IMR-90 (cell line): ENCODE measurements around the gene EXOC6.

Experiments used
- CEBPB ChIP-seq: IDR thresholded peaks from 2 replicates; pipeline ENCODE4 v1.6.1; 2012; ENCODE audit warnings: low read depth, low read length, improper control_type of control experiment
- ELK1 ChIP-seq: fragments of 150-350 bp; IDR thresholded peaks from 2 replicates; pipeline ENCODE4 v1.6.1; 2016; ENCODE audit warnings: low read depth, mild to moderate bottlenecking, low read length, moderate library complexity, borderline replicate concordance
- FOS ChIP-seq: fragments of 150-350 bp; IDR thresholded peaks from 2 replicates; pipeline ENCODE4 v1.6.1; 2016; ENCODE audit warnings: low read depth, low read length
- MAZ ChIP-seq: IDR thresholded peaks from 2 replicates; pipeline ENCODE4 v1.6.1; 2012; ENCODE audit warnings: low read depth, mild to moderate bottlenecking, low read length, improper control_type of control experiment, moderate library complexity, borderline replicate concordance
- MXI1 ChIP-seq: IDR thresholded peaks from 2 replicates; pipeline ENCODE4 v1.6.1; 2012; ENCODE audit warnings: low read depth, mild to moderate bottlenecking, low read length, moderate library complexity, borderline replicate concordance
- NFE2L2 ChIP-seq: fragments of 150-350 bp; IDR thresholded peaks from 2 replicates; pipeline ENCODE4 v1.6.1; 2016; ENCODE audit warnings: low read depth, mild to moderate bottlenecking, low read length
- POLR2A ChIP-seq: IDR thresholded peaks from 2 replicates; pipeline ENCODE4 v1.6.1; 2012; ENCODE audit warnings: mild to moderate bottlenecking, low read depth, low read length
- RAD21 ChIP-seq: IDR thresholded peaks from 2 replicates; pipeline ENCODE4 v1.6.1; 2012; ENCODE audit warnings: low read length, improper control_type of control experiment
- RCOR1 ChIP-seq: IDR thresholded peaks from 2 replicates; pipeline ENCODE4 v1.6.1; 2012; ENCODE audit warnings: mild to moderate bottlenecking, low read length, improper control_type of control experiment; ENCODE audit not compliant: insufficient replicate concordance
- TF ChIP-seq, protein P1 (sequence below): conservative IDR thresholded peaks from 2 replicates; pipeline ENCODE4 v1.5.1; 2012; ENCODE audit warnings: mild to moderate bottlenecking, low read depth, low read length, improper control_type of control experiment

- TF ChIP-seq, protein P1, sequence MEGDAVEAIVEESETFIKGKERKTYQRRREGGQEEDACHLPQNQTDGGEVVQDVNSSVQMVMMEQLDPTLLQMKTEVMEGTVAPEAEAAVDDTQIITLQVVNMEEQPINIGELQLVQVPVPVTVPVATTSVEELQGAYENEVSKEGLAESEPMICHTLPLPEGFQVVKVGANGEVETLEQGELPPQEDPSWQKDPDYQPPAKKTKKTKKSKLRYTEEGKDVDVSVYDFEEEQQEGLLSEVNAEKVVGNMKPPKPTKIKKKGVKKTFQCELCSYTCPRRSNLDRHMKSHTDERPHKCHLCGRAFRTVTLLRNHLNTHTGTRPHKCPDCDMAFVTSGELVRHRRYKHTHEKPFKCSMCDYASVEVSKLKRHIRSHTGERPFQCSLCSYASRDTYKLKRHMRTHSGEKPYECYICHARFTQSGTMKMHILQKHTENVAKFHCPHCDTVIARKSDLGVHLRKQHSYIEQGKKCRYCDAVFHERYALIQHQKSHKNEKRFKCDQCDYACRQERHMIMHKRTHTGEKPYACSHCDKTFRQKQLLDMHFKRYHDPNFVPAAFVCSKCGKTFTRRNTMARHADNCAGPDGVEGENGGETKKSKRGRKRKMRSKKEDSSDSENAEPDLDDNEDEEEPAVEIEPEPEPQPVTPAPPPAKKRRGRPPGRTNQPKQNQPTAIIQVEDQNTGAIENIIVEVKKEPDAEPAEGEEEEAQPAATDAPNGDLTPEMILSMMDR = no peak
- no peak for TF ChIP-seq RAD21
- TF ChIP-seq POLR2A = no peak
- TF ChIP-seq NFE2L2 = no peak
- no peak for TF ChIP-seq MXI1
- TF ChIP-seq FOS = no peak
- no peak for TF ChIP-seq RCOR1
- no peak for TF ChIP-seq MAZ
- no peak for TF ChIP-seq ELK1
- no peak for TF ChIP-seq CEBPB
These were observed 237.0 kb downstream of the EXOC6 start for GRCh38 chr10:93085272-93085859.
